AG09319 (cell line): ENCODE measurements around the gene SP4.

Experiments
- DNase-seq: peaks from one replicate; pipeline ENCODE4 v3.0.0-alpha.2; 2010; ENCODE audit warnings: low read depth; ENCODE audit errors: extremely low read depth
- TF ChIP-seq, protein P1 (sequence below): IDR thresholded peaks from 2 replicates; pipeline ENCODE4 v1.5.1; 2011; ENCODE audit warnings: low read depth, mild to moderate bottlenecking, inconsistent platforms, low read length, moderate library complexity

Gene SP4

DNA sequence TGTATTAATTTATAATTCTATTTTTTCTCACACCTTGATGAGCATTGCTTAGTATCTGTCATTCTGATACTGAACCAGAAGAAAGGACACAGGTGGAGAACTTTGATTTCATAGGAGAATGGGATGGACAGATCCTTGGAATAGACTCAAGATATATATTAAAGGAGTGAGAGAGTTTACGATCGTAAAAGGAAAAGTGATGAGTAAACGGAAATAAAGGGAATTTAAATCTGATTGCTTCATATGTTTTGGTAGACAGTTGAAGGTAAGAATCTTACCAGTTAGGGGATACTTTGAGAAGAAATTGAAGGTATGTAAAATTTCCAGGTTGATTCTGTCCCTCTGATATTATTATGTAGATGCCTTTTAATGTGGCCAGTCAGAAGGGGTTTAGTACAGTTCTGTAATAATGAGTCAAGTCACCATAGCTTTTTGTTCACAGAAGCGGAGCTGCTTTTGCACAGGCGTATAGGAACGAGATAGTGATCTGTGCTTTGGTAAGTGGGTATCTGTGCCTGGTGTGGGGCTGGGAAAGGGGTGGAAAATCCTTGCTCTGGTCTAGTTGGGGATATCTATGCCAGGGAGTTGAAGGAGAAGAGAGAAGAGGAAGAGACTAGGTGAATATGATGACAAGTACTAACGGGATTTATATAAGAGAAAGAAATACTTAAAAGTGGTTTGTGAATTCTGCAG lies 15.4 kb downstream of the SP4 start:
- TF ChIP-seq, protein P1, sequence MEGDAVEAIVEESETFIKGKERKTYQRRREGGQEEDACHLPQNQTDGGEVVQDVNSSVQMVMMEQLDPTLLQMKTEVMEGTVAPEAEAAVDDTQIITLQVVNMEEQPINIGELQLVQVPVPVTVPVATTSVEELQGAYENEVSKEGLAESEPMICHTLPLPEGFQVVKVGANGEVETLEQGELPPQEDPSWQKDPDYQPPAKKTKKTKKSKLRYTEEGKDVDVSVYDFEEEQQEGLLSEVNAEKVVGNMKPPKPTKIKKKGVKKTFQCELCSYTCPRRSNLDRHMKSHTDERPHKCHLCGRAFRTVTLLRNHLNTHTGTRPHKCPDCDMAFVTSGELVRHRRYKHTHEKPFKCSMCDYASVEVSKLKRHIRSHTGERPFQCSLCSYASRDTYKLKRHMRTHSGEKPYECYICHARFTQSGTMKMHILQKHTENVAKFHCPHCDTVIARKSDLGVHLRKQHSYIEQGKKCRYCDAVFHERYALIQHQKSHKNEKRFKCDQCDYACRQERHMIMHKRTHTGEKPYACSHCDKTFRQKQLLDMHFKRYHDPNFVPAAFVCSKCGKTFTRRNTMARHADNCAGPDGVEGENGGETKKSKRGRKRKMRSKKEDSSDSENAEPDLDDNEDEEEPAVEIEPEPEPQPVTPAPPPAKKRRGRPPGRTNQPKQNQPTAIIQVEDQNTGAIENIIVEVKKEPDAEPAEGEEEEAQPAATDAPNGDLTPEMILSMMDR = no peak
- no peak for DNase-seq

- TF ChIP-seq, protein P1 = no peak
Observed at GRCh38 chr7:21448974-21449373, 21.1 kb downstream of the SP4 start.

GRCh38 chr7:21450076-21450475 lies 22.2 kb downstream of the SP4 start:
- TF ChIP-seq, protein P1 = no peak
- no peak for DNase-seq

More at GRCh38 chr7:21448974-21449373, 21.1 kb downstream of the SP4 start:
- no peak for DNase-seq

- TF ChIP-seq, protein P1 = no peak
- no peak for DNase-seq
Observed at GRCh38 chr7:21450941-21451340, 23.1 kb downstream of the SP4 start.

- TF ChIP-seq, protein P1 = no peak
- DNase-seq = no peak
Observed at GRCh38 chr7:21454182-21454581, 26.3 kb downstream of the SP4 start.

DNA sequence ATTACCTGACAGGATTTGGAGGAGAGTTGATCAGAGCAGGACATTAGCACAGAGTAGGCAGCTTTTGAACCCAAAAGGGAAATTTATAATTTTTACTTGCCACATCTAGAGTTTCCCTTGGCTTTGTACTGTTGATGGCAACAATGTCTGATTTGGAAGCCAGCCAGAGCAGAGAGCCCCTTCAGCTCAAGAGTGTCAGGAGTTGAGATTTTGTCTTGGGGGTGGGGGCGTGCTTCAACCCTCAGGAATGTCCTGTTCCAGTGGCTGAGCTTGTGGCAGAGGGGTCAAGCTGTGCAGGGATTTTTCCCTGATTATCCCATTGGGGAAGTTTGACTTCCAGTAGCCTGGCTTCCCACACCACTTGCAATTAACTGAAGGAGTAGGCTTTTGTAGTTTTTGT lies 27.0 kb downstream of the SP4 start:
- no peak for DNase-seq
- TF ChIP-seq, protein P1 = no peak

DNA sequence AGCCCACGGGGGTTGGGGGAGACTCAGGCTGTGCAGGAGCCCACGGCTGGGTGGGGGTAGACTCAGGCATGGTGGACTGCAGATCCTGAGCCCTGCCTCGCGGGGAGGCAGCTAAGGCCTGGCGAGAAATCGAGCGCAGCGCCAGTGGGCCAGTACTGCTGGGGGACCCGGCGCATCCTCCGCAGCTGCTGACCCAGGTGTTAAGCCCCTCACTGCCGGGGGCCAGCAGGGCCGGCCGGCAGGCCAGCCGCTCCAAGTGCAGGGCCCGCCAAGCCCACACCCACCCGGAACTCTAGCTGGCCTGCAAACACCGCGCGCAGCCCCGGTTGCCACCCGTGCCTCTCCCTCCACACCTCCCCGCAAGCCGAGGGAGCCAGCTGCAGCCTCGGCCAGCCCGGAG lies 33.4 kb downstream of the SP4 start:
- no peak for DNase-seq

More for the DNA sequence above, 33.4 kb downstream of the SP4 start:
- TF ChIP-seq, protein P1 = no peak
